Measurements from ENCODE around the gene SGIP1.
"Not testable (repeated sequence)": the region's sequence is repeated elsewhere in the genome, so short reads cannot be mapped to it uniquely, and the experiment has no call there.

The SGIP1 gene

GRCh38 chr1:66787641-66788040 is 253.7 kb downstream of the SGIP1 start:
- H3K27me3 ChIP-seq, result no peaks in the 10 kb centered on the region
- no peak for DNase-seq
- no peaks in the 10 kb centered on the region for H3K4me1 ChIP-seq
- H3K36me3 ChIP-seq, result no peaks in the 10 kb centered on the region
- no peak overlapping the region for H3K4me3 ChIP-seq (ENCODE audit: low read depth, low read length)
- no peak for TF ChIP-seq CTCF (IDR thresholded peaks at IDR 0.05; ENCODE audit: low read depth, low read length)
- H3K9me3 ChIP-seq, result no peaks in the 10 kb centered on the region

- H3K36me3 ChIP-seq, result no peaks in the 10 kb centered on the region
- H3K27me3 ChIP-seq, result no peaks in the 10 kb centered on the region
- TF ChIP-seq CTCF (IDR thresholded peaks at IDR 0.05; ENCODE audit: low read depth, low read length), result no peak
- H3K4me3 ChIP-seq (ENCODE audit: low read depth, low read length), result no peak overlapping the region
- DNase-seq, result no peak
- H3K4me1 ChIP-seq, result no peaks in the 10 kb centered on the region
- no peaks in the 10 kb centered on the region for H3K9me3 ChIP-seq
These were observed 254.4 kb downstream of the SGIP1 start for GRCh38 chr1:66788231-66788939.

- DNase-seq, result no peak
- Histone ChIP-seq H3K36me3 (no peaks in the 10 kb centered on the region), H3K27me3 (no peaks in the 10 kb centered on the region), H3K4me3 (ENCODE audit: low read depth, low read length) (no peak overlapping the region), H3K9me3 (no peaks in the 10 kb centered on the region), H3K4me1 (no peaks in the 10 kb centered on the region)
- TF ChIP-seq CTCF (IDR thresholded peaks at IDR 0.05; ENCODE audit: low read depth, low read length), result no peak
These were observed 258.0 kb downstream of the SGIP1 start for GRCh38 chr1:66791621-66792610.

GRCh38 chr1:66795839-66796238 is 261.9 kb downstream of the SGIP1 start:
- not testable (repeated sequence) for H3K4me1 ChIP-seq; H3K27me3 ChIP-seq; H3K9me3 ChIP-seq; H3K4me3 ChIP-seq (ENCODE audit: low read depth, low read length); H3K36me3 ChIP-seq; DNase-seq
